ENCODE measurements around the gene CCDC86.

- TF ChIP-seq JUNB (IDR thresholded peaks at IDR 0.05) (no peak), POLR2AphosphoS5 (IDR thresholded peaks at IDR 0.05; ENCODE audit: low read length) (no peak), NBN (IDR thresholded peaks at IDR 0.05) (no peak), EZH2 (IDR thresholded peaks at IDR 0.05; ENCODE audit: borderline replicate concordance, control insufficient read depth, low read depth, low read length) (no peak), REST (IDR thresholded peaks at IDR 0.05; ENCODE audit: low read depth, low read length) (no peak), EP300 (IDR thresholded peaks at IDR 0.05; ENCODE audit: borderline replicate concordance in 1 of 2, control insufficient read depth in 1 of 2, low read depth in 2 of 2, low read length in 2 of 2) (no peak), YY1 (IDR thresholded peaks at IDR 0.05; ENCODE audit: low read depth, low read length) (no peak)
Measured at GRCh38 chr11:60897496-60897895, 55.6 kb downstream of the CCDC86 start.

Data from GM12878 (cell line).